HL-60 (cell line): ENCODE results near the gene DLEC1.

Experiments
- DNase-seq, 2 experiments: peaks; one replicate each; pipeline ENCODE4 v3.0.0-alpha.2; 2010 to 2020; ENCODE audit warnings: low read depth in 1 of 2, low spot score in 1 of 2
- H3K27ac ChIP-seq: fragments of 250-450 bp; sonication (Bioruptor Pico); replicated peaks from 2 replicates; pipeline ENCODE4 v1.5.1; 2020; ENCODE audit warnings: mild to moderate bottlenecking, moderate library complexity
- H3K27me3 ChIP-seq: fragments of 250-450 bp; sonication (Bioruptor Pico); 2 replicates; pipeline ENCODE4 v1.5.1; 2021; ENCODE audit warnings: mild to moderate bottlenecking, moderate library complexity; ENCODE audit not compliant: insufficient read depth, poor library complexity, severe bottlenecking
- H3K4me3 ChIP-seq: replicated peaks from 2 replicates; pipeline ENCODE4 v1.5.1; 2011; ENCODE audit warnings: mild to moderate bottlenecking, control low read depth, low read length; ENCODE audit not compliant: insufficient read depth
- CTCF ChIP-seq: IDR thresholded peaks from one replicate; pipeline ENCODE4 v1.5.1; 2011; ENCODE audit warnings: low read length, control low read depth, inconsistent platforms; ENCODE audit not compliant: insufficient read depth
- GABPA ChIP-seq: IDR thresholded peaks from 2 replicates; pipeline ENCODE4 v1.6.1; 2012; ENCODE audit warnings: low read depth
- POLR2AphosphoS5 ChIP-seq: IDR thresholded peaks from 2 replicates; pipeline ENCODE4 v1.6.1; 2012; ENCODE audit warnings: low read depth
- REST ChIP-seq: IDR thresholded peaks from 2 replicates; pipeline ENCODE4 v1.6.1; 2012; ENCODE audit warnings: low read depth; ENCODE audit not compliant: insufficient replicate concordance
- SPI1 ChIP-seq: IDR thresholded peaks from 2 replicates; pipeline ENCODE4 v1.6.1; 2012; ENCODE audit warnings: low read depth, mild to moderate bottlenecking, borderline replicate concordance

The DLEC1 gene

GRCh38 chr3:38125305-38126120, 86.5 kb downstream of the DLEC1 start:
- H3K4me3 ChIP-seq: no peak overlapping the region
- TF ChIP-seq GABPA (no peak), POLR2AphosphoS5 (peak; percentile 25; the same call in 1 of the 2 replicates), SPI1 (no peak)
- no peak overlapping the region for H3K27ac ChIP-seq
- DNase-seq: no peak
- H3K27me3 ChIP-seq: no peaks in the 10 kb centered on the region

- no peak overlapping the region for H3K4me3 ChIP-seq
- no peak for DNase-seq
- no peaks in the 10 kb centered on the region for H3K27me3 ChIP-seq
- H3K27ac ChIP-seq: no peak overlapping the region
- TF ChIP-seq REST (peak; percentile 85), SPI1 (no peak), GABPA (no peak), CTCF (no peak), POLR2AphosphoS5 (no peak)
Observed at GRCh38 chr3:38126121-38126892, 87.3 kb downstream of the DLEC1 start.

- Histone ChIP-seq H3K27me3 (no peaks in the 10 kb centered on the region), H3K4me3 (no peak overlapping the region), H3K27ac (no peak overlapping the region)
- no peak for TF ChIP-seq POLR2AphosphoS5
- TF ChIP-seq GABPA: no peak
- TF ChIP-seq SPI1: no peak
- no peak for TF ChIP-seq CTCF
- no peak for TF ChIP-seq REST
- DNase-seq: no peak
Observed at GRCh38 chr3:38127611-38128302, 88.7 kb downstream of the DLEC1 start.

GRCh38 chr3:38128303-38128655, 89.3 kb downstream of the DLEC1 start:
- no peak for DNase-seq
- Histone ChIP-seq H3K4me3 (no peak overlapping the region), H3K27ac (no peak overlapping the region), H3K27me3 (no peaks in the 10 kb centered on the region)
- TF ChIP-seq POLR2AphosphoS5 (no peak), CTCF (no peak), GABPA (no peak), SPI1 (no peak), REST (no peak)
